GM18909 (cell line): ENCODE results near the gene CDKN2D.
A peak's percentile ranks its signal among the peaks of the same experiment; 100 is the strongest.

Experiments
- ATAC-seq: cut with Tn5 transposase; IDR thresholded peaks from one replicate; pipeline ENCODE4 v1.9.1; 2021; ENCODE audit warnings: mild to moderate bottlenecking; ENCODE audit not compliant: unreplicated experiment, poor library complexity

CDKN2D gene

DNA sequence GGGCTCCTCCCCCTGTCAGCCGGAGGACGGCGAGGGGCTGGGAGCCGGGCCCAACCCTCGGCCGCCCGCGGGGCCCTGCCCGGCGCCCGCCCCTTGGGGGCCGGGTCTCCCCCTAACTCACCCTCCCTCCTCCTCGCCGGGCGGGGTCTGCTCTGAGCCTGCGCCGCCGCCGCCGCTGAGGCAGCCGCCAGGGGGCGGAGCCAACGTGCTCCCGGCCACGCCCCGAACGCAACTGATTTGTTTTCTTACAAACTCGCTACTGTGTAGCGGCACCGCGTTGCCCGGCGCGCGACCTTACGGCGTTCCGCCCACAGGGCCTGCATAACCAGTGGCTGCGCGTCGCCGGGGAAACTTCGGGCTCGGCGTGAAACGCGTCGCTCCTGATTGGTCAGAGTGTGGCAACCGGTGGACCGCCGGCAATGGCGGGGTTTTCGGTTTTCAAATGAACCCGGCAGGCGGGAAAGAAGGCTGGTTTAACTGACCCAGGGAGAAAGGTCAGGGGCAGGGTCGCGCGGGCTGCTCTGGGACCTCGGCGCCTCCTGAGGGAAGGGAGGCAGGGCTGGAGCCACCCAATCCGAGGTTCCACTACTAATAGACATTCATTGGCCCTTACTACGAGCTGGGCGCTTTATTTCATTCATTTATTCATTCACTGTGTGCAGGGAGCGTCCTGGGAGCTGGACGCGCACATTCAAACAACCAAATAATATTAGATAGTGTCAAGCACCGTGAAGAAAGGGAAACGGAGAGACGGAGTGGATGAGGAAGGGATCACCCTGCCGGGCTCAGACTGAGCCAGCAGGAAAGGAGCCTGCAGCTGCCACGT is at the start of gene CDKN2D:
TSS of gene CDKN2D (minus strand) at position 154 of the 826 bp plus-strand sequence. CDS start 326 bp downstream, outside the sequence.
- ATAC-seq, result peak; percentile 65

DNA sequence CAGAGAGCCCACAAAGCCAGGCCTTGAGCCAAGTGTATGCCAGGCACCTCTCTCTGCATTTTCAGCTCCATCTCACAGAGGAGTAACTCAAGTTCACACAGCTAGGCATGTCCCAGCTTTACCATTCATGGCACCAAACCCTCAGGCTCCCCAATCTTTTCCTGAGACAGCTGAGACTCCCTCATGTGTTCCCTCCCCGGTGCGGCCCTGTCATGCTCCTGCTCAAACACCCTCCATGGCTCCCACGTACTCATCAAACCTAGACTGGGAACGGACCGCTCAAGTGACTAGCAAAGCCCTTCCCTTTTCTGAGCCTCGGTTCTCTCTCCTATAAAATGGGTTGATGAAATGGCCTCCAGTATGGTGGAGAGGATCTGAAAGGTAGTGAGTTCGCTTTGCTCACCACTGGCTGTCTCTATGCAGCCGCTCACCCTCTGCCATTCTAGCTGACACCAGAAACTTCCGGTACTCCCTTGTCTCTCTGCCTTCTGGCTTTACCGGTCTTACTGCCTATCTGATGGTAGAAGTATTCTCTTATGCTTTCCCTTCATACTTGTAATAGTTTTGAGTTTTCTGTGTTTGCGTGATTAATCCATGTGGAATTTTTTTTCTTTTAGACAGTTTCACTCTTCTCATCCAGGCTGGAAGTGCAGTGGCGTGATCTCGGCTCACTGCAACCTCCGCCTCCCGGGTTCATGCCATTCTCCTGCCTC is 48.8 kb upstream of the CDKN2D start:
- ATAC-seq, result no peak

DNA sequence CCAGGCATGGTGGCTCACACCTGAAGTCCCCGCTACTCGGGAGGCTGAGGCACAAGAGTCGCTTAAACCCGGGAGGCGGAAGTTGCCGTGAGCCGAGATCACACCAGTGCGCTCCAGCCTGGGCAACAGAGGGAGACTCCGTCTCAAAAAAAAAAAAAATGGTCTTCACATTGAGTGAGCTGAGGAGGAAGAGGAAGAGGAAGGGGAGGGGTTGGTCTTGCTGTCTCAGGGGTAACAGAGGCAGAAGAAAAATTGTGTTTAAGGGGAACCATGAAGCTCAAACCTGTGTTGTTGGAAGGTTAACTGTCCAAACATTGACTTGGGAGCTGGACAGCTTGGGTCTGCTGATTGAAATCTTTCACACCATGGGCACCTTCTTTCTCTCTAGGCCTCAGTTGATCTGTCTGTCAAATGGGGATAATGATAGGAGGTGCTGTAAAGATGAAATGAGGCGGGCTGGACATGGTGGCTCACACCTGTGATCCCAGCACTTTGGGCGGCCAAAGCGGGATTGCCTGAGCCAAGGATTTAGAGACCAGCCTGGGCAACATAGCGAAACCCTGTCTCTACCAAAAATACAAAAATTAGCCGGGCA is 46.7 kb upstream of the CDKN2D start:
- no peak for ATAC-seq

DNA sequence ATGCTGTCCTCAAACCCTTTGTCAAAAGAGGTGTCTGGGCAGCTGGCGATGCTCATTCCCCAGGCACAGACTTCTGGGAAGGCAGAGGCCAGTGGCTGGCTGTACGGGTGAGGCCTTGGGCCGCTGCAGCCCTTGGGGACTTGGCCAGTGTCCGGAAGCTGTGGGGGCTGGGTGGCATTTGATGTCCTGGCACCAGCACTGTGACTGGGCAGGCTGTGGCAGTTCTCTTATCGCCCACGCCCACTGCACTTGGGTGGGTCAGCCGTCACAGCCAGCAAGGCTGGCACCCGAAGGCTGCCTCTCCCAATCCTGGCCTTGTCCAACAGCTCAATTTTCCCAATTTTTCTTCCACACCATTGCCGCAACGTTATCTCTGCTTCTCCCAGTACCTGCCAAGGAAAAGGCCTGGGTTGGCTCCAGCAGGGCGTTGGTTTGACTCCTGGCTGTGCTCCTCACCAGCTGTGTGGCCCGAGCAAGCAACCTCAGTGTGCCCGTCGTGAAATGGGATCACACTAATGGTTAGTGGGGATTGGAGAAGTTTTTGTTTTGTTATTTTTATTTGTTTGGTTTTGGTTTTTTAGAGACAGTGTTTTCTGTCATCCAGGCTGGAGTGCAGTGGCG is 43.8 kb upstream of the CDKN2D start:
- ATAC-seq, result no peak

DNA sequence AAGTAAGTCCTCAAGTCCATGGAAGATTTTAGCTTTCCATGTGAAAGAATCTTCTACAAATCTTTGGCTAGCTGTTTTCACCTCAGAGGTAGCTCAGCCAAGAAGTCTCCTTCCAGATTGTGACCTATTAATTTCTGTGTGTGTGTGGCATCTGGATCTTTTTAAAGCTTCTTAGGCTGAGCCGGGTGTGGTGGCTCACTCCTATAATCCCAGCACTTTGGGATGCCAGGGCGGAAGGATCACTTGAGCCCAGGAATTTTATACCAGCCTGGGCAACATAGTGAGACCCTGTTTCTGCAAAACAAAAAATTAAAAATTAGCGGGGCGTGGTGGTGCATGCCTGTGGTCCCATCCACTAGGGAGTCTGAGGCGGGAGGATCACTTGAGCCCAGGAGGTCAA is 43.1 kb upstream of the CDKN2D start:
- no peak for ATAC-seq

DNA sequence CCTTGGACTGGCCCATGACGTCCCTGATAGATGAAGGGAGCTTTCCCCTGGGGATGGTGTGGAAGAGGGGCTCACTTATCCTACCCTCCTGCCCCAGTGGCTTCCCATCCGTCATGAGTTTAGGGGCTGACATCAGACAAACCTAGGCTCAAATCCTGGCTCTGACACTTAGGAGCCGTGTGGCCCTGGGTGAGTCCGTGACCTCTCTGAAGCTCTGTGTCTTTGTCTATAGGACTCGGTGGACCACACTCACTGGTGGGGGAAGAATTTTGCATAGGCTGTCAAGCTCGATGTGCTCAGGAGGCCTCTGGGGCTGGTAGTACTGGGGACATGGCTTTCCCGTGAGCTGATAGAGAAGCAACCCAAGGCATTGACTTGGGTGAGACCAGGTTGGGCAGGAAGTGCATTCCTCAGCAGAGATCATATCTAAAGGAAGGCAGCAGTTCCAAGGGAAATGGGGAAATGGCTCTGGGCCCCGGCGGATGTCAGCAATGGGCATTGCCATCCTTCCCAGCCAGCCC is 35.7 kb upstream of the CDKN2D start:
- ATAC-seq, result peak; percentile 25

DNA sequence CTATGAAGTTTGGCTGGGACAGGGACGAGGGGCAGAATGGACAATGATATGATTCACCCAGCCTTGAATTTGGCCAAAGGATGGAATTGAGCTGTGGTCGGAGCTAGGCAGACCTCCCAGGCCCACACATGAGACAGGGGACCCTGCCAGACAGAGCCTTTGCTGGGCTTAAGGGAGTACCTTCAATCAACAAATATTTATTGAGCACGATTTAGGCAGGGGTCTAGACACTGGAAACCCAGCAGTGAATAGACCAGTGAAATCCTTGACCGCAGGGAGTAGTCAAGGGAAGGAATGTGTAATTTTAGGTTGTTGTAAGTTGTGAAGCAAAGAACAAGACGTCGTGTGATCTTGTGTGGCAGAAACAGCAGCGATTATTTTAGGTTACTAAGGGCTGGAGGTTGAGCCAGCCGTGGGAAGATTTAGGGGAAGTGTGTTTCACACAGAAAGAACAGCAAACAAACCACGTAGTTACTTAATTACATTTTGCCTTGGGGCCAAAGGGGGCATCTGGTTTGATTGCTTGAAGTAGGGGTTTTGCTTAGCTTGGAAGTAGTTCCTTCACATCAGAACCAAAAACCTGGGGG is 35.2 kb upstream of the CDKN2D start:
- peak; percentile 25 for ATAC-seq

DNA sequence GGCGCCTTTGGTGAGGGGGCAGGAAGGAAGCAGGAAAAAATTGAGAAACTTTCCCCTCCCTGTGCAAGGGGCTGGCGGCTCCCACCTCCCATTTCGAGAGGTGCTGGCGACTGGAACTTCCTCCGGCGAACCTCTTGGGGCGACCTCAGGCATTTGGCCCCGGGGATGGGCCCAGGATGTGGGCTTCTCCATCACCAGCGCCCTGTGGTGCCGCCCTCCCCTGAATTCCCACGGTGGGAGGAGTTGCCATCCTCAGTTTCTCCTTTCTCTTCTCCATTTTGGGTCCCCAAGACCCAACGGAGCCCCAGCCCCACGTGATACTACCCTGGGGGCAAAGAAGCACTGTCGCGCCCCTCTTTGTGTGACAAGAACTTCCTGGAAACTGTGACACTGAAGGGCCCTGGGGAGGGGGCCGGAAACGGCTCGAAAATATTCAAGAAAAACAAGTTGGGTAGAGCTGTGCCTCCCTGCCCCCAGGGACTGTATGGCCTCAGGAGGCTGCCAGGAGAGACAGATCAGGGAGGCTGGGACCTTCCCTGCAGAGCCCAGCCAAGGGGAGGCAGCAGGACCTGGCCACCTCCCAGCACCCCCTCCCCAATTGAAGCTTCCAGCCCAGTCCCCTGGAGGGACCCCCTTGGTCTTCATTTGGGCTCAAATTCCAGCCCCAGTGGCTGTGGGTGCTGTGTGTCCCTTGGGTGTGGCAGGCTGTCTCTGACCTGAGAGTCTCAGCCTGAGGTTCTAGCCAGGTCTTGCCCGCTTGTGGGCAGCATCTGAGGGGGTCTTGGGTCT is 34.5 kb upstream of the CDKN2D start:
- peak; percentile 54 for ATAC-seq

DNA sequence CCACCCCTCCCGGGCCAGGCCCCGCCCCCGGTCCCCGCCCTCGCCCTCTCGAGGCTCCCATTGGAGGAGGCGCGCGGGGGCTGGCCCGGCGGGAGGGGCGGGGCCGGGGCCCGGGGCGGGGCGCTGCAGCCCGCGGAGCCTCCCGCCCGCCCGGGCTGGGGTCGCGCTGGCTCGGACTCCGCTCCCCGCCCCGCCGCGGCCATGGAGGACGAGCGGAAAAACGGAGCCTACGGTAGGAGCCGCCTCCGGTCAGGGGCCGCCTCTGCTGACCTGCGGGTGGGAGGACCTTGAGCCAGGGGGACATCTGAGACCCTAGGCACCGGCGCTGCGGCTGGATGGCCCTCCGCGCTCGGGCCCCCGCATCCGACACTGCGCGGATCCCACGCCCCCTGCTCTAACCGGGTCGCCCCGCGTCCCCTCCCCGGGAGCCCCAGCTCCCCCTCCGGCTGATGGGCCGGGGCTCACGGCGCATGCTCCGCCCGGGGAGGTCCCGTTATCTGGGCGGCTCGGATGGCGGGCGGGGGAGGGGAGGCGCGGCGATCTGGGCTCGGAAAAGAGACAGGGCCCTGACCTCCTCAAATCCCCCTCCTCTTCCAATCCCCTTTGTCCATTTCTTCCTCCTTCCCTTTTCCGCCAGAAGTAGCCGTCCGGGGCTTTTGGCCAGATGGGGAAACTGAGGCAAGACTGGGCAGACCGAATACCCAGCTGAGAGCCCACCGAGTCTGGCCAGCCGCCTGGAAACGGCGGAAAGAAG is 33.7 kb upstream of the CDKN2D start:
- ATAC-seq, result peak; percentile 48

DNA sequence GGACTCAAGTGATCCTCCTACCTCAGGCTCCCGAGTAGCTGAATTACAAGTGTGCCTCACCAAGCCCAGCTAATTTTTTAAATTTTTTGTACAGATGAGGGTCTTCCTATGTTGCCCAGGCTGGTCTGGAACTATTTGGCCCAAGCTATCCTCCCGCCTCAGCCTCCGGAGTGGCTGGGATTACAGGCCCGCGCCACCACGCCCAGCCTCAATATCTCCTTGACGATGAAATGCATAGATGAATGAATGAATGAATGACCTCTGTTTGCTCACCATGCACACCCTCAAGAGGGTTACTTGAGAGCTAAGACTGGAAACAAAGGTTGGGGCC is 33.2 kb upstream of the CDKN2D start:
- ATAC-seq, result no peak

DNA sequence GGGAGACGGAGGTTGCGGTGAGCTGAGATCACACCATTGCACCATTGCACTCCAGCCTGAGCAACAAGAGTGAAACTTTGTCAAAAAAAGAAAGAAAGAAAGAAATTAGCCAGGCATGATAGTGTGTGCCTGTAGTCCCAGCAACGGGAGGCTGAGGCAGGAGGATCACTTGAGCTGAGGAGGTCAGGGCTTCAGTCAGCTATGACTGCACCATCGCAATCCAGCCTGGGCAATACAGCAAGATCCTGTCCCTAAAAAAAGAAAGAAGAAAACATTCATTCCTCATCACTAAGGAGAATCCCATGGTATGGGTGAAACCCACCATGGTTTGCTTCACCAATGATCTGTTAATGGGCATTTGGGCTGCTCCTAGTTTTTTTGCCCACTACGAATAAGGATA is 31.4 kb upstream of the CDKN2D start:
- ATAC-seq, result no peak

DNA sequence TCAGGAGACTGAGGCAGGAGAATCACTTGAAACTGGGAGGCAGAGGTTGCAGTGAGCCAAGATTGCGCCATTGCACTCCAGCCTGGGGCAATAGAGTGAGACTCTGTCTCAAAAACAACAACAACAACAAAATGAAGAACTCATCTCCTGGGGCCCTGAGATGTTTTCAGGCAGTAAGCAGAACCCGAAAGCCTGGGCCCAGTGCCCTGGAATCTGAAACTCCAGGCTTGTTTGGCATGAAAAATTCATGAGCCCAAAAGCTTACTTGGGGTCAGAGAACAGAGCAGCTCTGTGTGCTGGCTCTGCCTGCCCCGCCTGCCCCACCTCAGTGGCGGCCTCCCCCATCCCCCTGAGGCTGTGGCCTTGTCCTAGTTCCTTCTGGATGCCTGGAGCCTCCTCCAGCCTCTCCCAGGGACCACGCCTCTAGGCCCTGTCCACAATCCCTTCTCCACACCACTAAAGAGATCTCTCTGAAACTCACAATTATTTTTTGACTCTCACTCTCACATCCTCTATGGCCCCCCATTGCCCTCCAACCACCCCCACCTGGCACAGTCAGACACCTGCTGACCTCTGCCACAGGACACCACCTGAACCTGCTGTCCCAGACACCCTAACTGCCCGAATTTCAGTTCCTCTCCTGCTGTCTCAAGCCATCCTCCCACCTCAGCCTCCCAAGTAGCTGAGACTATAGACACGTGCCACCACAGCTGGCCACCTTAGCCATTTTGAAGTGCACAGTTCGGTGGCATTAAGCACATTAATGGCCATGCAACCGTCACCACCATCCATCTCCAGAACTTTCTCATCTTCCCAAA is 25.2 kb upstream of the CDKN2D start:
- ATAC-seq, result peak; percentile 62

DNA sequence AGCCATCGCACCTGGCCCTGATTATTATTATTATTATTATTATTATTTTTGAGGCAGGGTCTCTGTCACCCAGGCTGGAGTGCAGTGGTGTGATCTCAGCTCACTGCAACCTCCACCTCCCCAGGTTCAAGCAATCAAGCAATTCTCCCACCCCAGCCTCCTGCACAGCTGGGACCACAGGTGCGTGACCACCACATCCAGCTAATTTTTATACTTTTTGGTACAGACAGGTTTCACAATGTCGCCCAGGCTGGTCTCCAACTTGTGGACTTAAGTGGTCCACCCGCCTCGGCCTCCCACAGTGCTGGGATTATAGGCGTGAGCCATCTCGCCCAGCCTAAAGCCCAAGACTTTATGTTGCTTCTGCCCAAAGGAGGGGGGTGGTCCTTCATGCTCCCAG is 24.4 kb upstream of the CDKN2D start:
- ATAC-seq, result no peak

DNA sequence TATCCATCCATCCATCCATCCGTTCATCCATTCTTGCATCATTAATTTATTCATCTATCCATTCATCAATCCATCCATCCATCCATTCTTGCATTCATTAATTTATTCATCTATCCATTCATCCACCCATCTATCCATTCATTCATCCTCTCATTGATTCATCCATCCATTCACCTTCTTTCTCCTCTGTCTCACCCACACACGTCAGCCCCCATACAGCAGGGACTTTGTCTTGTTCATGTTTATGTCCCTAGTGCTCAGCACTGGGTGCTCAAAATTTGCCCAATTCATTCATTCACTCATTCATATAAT is 19.0 kb upstream of the CDKN2D start:
- no peak for ATAC-seq

DNA sequence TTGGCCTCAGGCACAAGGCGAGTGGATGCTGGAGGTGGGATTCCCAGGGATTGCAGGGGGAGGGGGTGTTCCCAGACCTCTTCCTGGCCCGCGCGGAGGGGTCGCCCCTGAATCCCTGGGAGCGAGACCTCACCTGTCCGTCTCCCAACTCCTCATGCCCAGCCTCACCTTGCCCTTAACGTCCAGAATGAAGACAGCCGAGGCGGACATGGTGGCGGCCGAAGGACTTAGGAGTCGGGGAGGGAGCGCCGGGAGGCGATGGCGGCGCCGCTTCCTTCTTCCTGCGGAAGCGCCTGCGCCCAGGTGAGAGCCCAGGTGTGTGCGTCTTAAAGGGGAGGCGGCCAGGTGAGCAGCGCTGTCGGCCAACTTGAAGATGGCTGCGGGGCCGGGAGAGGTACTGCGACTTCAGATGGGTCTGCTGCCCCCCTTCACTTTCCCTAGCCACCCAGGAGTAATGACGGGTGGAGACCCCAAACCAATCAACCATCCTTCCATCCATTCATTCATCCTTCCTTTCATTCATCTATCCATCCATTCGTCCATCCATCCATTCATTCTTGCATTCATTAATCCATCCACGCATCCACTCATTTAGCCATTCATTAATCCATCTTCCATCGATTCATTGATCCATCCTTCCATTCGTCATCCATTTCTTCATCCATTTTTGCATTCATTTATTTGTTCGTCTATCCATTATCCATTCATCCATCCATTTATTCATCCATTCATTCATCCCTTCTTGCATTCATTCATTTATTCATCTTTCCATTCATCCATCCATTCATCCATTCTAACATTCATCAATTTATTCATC is 18.5 kb upstream of the CDKN2D start, which contains the start of gene AP1M2:
TSS of gene AP1M2 (minus strand) at position 291 of the 817 bp plus-strand sequence. CDS start at position 210, 81 bp downstream.
- ATAC-seq, result no peak

DNA sequence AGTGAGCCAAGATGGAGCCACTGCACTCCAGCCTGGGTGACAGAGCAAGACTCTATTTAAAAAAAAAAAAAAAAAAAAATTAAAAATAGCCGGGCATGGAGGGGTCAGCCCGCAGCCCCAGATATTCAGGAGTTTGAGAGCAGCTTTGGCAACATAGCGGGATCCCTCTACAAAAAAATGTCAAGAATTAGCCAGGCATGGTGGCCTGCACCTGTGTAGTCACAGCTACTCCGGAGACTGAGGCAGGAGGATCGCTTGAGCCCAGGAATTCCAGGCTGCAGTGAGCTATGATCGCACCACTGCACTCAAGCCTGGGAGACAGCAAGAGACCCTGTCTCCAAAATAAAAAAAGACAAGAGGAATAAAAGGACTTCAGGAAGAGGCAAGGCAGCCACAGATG is 17.6 kb upstream of the CDKN2D start:
- ATAC-seq, result no peak

DNA sequence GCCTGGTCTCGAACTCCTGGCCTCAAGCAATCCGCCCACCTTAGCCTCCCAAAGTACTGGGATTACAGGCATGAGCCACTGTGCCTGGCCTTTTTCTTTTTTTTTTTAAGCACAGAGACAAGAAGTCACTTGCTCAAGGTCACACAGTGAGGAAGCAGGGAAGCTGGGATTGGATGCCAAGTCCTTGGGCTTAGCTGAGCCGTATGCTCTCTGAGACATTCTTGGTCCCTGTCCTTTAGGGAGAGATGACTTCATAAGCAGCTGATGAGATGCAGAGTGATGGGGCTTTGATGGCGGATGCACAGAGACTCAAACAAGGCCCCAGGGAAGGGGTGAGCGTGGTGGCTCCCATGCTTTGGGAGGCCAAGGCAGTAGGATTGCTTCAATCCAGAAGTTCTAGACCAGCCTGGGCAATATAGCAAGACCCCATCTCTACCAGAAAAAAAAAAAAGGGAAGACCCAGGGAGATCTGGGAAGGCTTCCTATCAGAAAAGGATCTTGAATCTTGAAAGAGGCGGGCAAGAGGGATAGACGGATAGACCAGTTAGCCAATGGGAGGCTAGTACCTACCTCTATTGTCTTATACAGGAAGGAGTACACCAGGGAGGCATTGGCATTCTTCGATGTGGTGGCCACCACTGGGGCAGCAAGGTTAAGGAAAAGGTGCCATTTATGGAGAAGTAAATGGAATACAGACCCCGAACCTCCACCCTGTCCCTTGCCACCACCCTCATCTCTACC is 14.4 kb upstream of the CDKN2D start:
- no peak for ATAC-seq
